ENCODE data around the gene DPH2.

- TF ChIP-seq EP300 (IDR thresholded peaks at IDR 0.05) (no peak), POLR2A (IDR thresholded peaks at IDR 0.05) (no peak), POLR2AphosphoS5 (IDR thresholded peaks at IDR 0.05) (no peak)
Measured at GRCh38 chr1:43962324-43962723, 7.5 kb upstream of the DPH2 start.
